Tibial artery (tissue), 4 donors: ENCODE data around the gene NEDD9.
A peak's percentile ranks its signal among the peaks of the same experiment; 100 is the strongest.

ENCODE experiments used
- DNase-seq, 2 donors: peaks; one replicate each; pipeline ENCODE4 v3.0.0-alpha.2; 2019
- H3K27ac ChIP-seq, 2 donors: fragments of 200-600 bp; sonication (generic) in 1 of 2; 1 replicate in 1 of 2; 2 replicates in 1 of 2; pipeline ENCODE4 v1.5.1; 2018 to 2019; ENCODE audit warnings: mild to moderate bottlenecking in 1 of 2
- H3K27me3 ChIP-seq, 2 donors: fragments of 200-600 bp; sonication (generic) in 1 of 2; one replicate each; pipeline versions ENCODE4 v1.5.1 to v1.6.0; 2016 to 2019
- H3K36me3 ChIP-seq, 3 donors: fragments of 200-600 bp; sonication (generic) in 2 of 3; one replicate each; pipeline ENCODE4 v1.5.1; 2016 to 2019; ENCODE audit warnings: mild to moderate bottlenecking in 2 of 3
- H3K4me1 ChIP-seq, 4 donors: fragments of 200-600 bp; sonication (generic) in 2 of 4; 1 replicate in 3 of 4; 2 replicates in 1 of 4; pipeline ENCODE4 v1.5.1; 2016 to 2019
- H3K4me3 ChIP-seq, 2 donors: fragments of 200-600 bp; sonication (generic) in 1 of 2; 1 replicate in 1 of 2; 2 replicates in 1 of 2; pipeline ENCODE4 v1.5.1; 2018 to 2019; ENCODE audit warnings: mild to moderate bottlenecking in 2 of 2
- H3K9me3 ChIP-seq, 3 donors: fragments of 200-600 bp; sonication (generic) in 1 of 3; one replicate each; pipeline ENCODE4 v1.5.1; 2016 to 2019
- CTCF ChIP-seq, 2 experiments: fragments of 200-600 bp in 1 of 2; fragments of 450-650 bp in 1 of 2; IDR thresholded peaks; one replicate each; pipeline ENCODE4 v1.5.1; 2017 to 2019; ENCODE audit warnings: antibody characterized with exemption in 2 of 2, mild to moderate bottlenecking in 1 of 2, moderate library complexity in 1 of 2
- intact Hi-C: fragments of 100-400 bp; cut with DNase I; formaldehyde crosslinking; loops from one replicate; pipeline ENCODE4 v1.15.0; 2023; ENCODE audit warnings: low total_unique reads

Gene NEDD9

GRCh38 chr6:11242711-11243110 is 10.2 kb upstream of the NEDD9 start:
- no peaks in the 10 kb centered on the region for H3K36me3 ChIP-seq
- no peak for DNase-seq
- intact Hi-C loops: loop anchor here (5.0 kb wide), 2 partner anchors 115 to 255 kb away; no protein-coding TSS in a partner anchor
- no peak overlapping the region for H3K4me3 ChIP-seq
- TF ChIP-seq CTCF (IDR thresholded peaks at IDR 0.05): no peak
- peak overlapping the region in 1 of 2 donors; percentile 44 for H3K27ac ChIP-seq
- peaks cover 0 to 43% (median 20%) of the 10 kb centered on the region in 4 donors for H3K4me1 ChIP-seq
- no peaks in the 10 kb centered on the region for H3K27me3 ChIP-seq
- H3K9me3 ChIP-seq: no peaks in the 10 kb centered on the region

GRCh38 chr6:11241793-11242201 is 9.3 kb upstream of the NEDD9 start:
- Histone ChIP-seq H3K27me3 (no peaks in the 10 kb centered on the region), H3K4me3 (no peak overlapping the region), H3K4me1 (peaks cover 0 to 45% (median 21%) of the 10 kb centered on the region in 4 donors), H3K27ac (peak overlapping the region in 1 of 2 donors; percentile 44), H3K9me3 (no peaks in the 10 kb centered on the region), H3K36me3 (no peaks in the 10 kb centered on the region)
- DNase-seq: peak; percentile 81 to 87
- intact Hi-C loops: loop anchor here (5.0 kb wide), 2 partner anchors 116 to 256 kb away; no protein-coding TSS in a partner anchor
- peak; percentile 80 to 83 for TF ChIP-seq CTCF (IDR thresholded peaks at IDR 0.05)

GRCh38 chr6:11241154-11241792 is 8.8 kb upstream of the NEDD9 start:
- peaks cover 0 to 45% (median 22%) of the 10 kb centered on the region in 4 donors for H3K4me1 ChIP-seq
- H3K4me3 ChIP-seq: no peak overlapping the region
- no peaks in the 10 kb centered on the region for H3K9me3 ChIP-seq
- H3K36me3 ChIP-seq: no peaks in the 10 kb centered on the region
- DNase-seq: no peak
- intact Hi-C loops: loop anchor here (5.0 kb wide), 2 partner anchors 116 to 256 kb away; no protein-coding TSS in a partner anchor
- H3K27ac ChIP-seq: peak overlapping the region in 1 of 2 donors; percentile 44
- H3K27me3 ChIP-seq: no peaks in the 10 kb centered on the region
- no peak for TF ChIP-seq CTCF (IDR thresholded peaks at IDR 0.05)

GRCh38 chr6:11237956-11238355 is 5.5 kb upstream of the NEDD9 start:
- Histone ChIP-seq H3K27ac (no peak overlapping the region), H3K27me3 (no peaks in the 10 kb centered on the region), H3K4me3 (no peak overlapping the region), H3K4me1 (peaks cover 0 to 46% (median 25%) of the 10 kb centered on the region in 4 donors), H3K9me3 (no peaks in the 10 kb centered on the region), H3K36me3 (no peaks in the 10 kb centered on the region)
- DNase-seq: no peak
- intact Hi-C loops: no loop called here
- no peak for TF ChIP-seq CTCF (IDR thresholded peaks at IDR 0.05)

- intact Hi-C loops: no loop called here
- H3K36me3 ChIP-seq: no peaks in the 10 kb centered on the region
- peaks cover 0 to 41% (median 25%) of the 10 kb centered on the region in 4 donors for H3K4me1 ChIP-seq
- no peak overlapping the region for H3K4me3 ChIP-seq
- no peak for DNase-seq
- H3K27ac ChIP-seq: no peak overlapping the region
- no peaks in the 10 kb centered on the region for H3K27me3 ChIP-seq
- TF ChIP-seq CTCF (IDR thresholded peaks at IDR 0.05): no peak
- H3K9me3 ChIP-seq: no peaks in the 10 kb centered on the region
These were observed 5.0 kb upstream of the NEDD9 start for GRCh38 chr6:11237428-11237827.
